ENCODE measurements around the gene AQP9. TPM values are rescaled to one million over a fixed set of nuclear protein-coding genes. Genes with fewer than 3 reads are reported as not detected.

Gene AQP9
- total RNA-seq, 2 donors from 2014 or later: 0.26 to 1.6 TPM

- intact Hi-C loops (cut with DNase I): no loop called here
- no peak for TF ChIP-seq POLR2A (IDR thresholded peaks at IDR 0.05)
- TF ChIP-seq, protein P1, sequence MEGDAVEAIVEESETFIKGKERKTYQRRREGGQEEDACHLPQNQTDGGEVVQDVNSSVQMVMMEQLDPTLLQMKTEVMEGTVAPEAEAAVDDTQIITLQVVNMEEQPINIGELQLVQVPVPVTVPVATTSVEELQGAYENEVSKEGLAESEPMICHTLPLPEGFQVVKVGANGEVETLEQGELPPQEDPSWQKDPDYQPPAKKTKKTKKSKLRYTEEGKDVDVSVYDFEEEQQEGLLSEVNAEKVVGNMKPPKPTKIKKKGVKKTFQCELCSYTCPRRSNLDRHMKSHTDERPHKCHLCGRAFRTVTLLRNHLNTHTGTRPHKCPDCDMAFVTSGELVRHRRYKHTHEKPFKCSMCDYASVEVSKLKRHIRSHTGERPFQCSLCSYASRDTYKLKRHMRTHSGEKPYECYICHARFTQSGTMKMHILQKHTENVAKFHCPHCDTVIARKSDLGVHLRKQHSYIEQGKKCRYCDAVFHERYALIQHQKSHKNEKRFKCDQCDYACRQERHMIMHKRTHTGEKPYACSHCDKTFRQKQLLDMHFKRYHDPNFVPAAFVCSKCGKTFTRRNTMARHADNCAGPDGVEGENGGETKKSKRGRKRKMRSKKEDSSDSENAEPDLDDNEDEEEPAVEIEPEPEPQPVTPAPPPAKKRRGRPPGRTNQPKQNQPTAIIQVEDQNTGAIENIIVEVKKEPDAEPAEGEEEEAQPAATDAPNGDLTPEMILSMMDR (IDR thresholded peaks at IDR 0.05): no peak
- WGBS, 2 donors: 84 to 100% methylated on average over 1 of the region's 1 CpG
Observed at GRCh38 chr15:58124585-58124984, 13.6 kb upstream of the AQP9 start.

GRCh38 chr15:58125333-58125732 lies 12.8 kb upstream of the AQP9 start:
- H3K4me3 ChIP-seq: no peak overlapping the region
- H3K27ac ChIP-seq: no peak overlapping the region
- intact Hi-C loops (cut with DNase I): no loop called here
- no peaks in the 10 kb centered on the region for H3K9me3 ChIP-seq
- no peak for ATAC-seq
- H3K4me1 ChIP-seq: no peaks in the 10 kb centered on the region
- no peaks in the 10 kb centered on the region for H3K27me3 ChIP-seq
- no peak for DNase-seq
- TF ChIP-seq POLR2A (IDR thresholded peaks at IDR 0.05): no peak
- TF ChIP-seq, protein P1 (IDR thresholded peaks at IDR 0.05): no peak
- no peaks in the 10 kb centered on the region for H3K36me3 ChIP-seq (replicated peaks in 1 of 2; ENCODE audit: insufficient read depth in 1 of 2, low read depth in 2 of 2)

More at GRCh38 chr15:58124585-58124984, 13.6 kb upstream of the AQP9 start:
- no peaks in the 10 kb centered on the region for H3K4me1 ChIP-seq
- DNase-seq (no peak), ATAC-seq (no peak)
- H3K36me3 ChIP-seq (replicated peaks in 1 of 2; ENCODE audit: insufficient read depth in 1 of 2, low read depth in 2 of 2): no peaks in the 10 kb centered on the region
- no peak overlapping the region for H3K27ac ChIP-seq
- H3K9me3 ChIP-seq: no peaks in the 10 kb centered on the region
- no peaks in the 10 kb centered on the region for H3K27me3 ChIP-seq
- H3K4me3 ChIP-seq: no peak overlapping the region

DNA sequence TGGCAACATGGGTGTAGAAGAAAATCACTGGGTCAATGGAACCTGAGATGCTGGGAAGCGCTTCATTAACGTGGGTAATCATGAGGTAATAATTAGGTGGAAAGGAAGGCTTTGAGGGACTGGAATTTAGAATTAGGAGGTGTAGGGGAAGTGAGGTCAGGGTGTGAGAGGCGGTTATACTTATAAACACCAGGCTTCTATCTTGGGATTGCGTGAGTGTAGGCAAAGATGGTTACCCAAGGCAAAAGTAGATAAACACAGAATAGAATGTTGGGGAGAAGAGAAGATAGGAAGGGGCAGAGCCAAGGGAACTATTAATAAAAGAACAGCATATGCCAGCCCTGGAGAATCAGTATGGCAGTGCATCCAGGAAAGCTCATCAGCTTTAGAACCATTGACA lies 3.3 kb upstream of the AQP9 start:
- Histone ChIP-seq H3K9me3 (no peaks in the 10 kb centered on the region), H3K4me3 (no peak overlapping the region), H3K27ac (no peak overlapping the region), H3K27me3 (no peaks in the 10 kb centered on the region), H3K36me3 (replicated peaks in 1 of 2; ENCODE audit: insufficient read depth in 1 of 2, low read depth in 2 of 2) (no peaks in the 10 kb centered on the region), H3K4me1 (no peaks in the 10 kb centered on the region)
- TF ChIP-seq, protein P1 (IDR thresholded peaks at IDR 0.05): no peak
- no peak for TF ChIP-seq POLR2A (IDR thresholded peaks at IDR 0.05)
- DNase-seq: no peak
- no peak for ATAC-seq
- intact Hi-C loops (cut with DNase I): no loop called here
- WGBS, 2 donors: 71 to 77% methylated on average over 4 of the region's 4 CpGs

- ATAC-seq: no peak
- Histone ChIP-seq H3K9me3 (no peaks in the 10 kb centered on the region), H3K27ac (no peak overlapping the region), H3K4me1 (no peaks in the 10 kb centered on the region), H3K36me3 (replicated peaks in 1 of 2; ENCODE audit: insufficient read depth in 1 of 2, low read depth in 2 of 2) (no peaks in the 10 kb centered on the region), H3K27me3 (no peaks in the 10 kb centered on the region), H3K4me3 (no peak overlapping the region)
- 67 to 74% methylated on average over 2 of the region's 2 CpGs for WGBS, 2 donors
- intact Hi-C loops (cut with DNase I): no loop called here
- TF ChIP-seq POLR2A (IDR thresholded peaks at IDR 0.05): no peak
- TF ChIP-seq, protein P1 (IDR thresholded peaks at IDR 0.05): no peak
- no peak for DNase-seq
Observed at GRCh38 chr15:58135511-58136174, 2.5 kb upstream of the AQP9 start.

- ATAC-seq (no peak), DNase-seq (no peak)
- no peaks in the 10 kb centered on the region for H3K36me3 ChIP-seq (replicated peaks in 1 of 2; ENCODE audit: insufficient read depth in 1 of 2, low read depth in 2 of 2)
- TF ChIP-seq, protein P1 (IDR thresholded peaks at IDR 0.05): no peak
- no peak for TF ChIP-seq POLR2A (IDR thresholded peaks at IDR 0.05)
- no peaks in the 10 kb centered on the region for H3K4me1 ChIP-seq
- intact Hi-C loops (cut with DNase I): no loop called here
- H3K9me3 ChIP-seq: no peaks in the 10 kb centered on the region
- H3K27ac ChIP-seq: no peak overlapping the region
- WGBS, 2 donors: 80 to 94% methylated on average over 1 of the region's 1 CpG
- H3K27me3 ChIP-seq: no peaks in the 10 kb centered on the region
- H3K4me3 ChIP-seq: no peak overlapping the region
Observed at GRCh38 chr15:58136731-58137130, 1.4 kb upstream of the AQP9 start.

Measured in body of pancreas (tissue), 4 donors.